GM10266 (cell line): ENCODE data around the gene HIRIP3.
"Not testable (repeated sequence)": the region's sequence is repeated elsewhere in the genome, so short reads cannot be mapped to it uniquely, and the experiment has no call there.

Source experiments
- DNase-seq: peaks from one replicate; pipeline ENCODE4 v3.0.0; 2012; ENCODE audit errors: extremely low spot score
- TF ChIP-seq, protein P1 (sequence below): IDR thresholded peaks from 2 replicates; pipeline ENCODE4 v1.5.1; 2012; ENCODE audit warnings: mild to moderate bottlenecking, low read depth; ENCODE audit not compliant: control insufficient read depth, insufficient read depth; ENCODE audit errors: missing control alignments

HIRIP3 gene, protein sequence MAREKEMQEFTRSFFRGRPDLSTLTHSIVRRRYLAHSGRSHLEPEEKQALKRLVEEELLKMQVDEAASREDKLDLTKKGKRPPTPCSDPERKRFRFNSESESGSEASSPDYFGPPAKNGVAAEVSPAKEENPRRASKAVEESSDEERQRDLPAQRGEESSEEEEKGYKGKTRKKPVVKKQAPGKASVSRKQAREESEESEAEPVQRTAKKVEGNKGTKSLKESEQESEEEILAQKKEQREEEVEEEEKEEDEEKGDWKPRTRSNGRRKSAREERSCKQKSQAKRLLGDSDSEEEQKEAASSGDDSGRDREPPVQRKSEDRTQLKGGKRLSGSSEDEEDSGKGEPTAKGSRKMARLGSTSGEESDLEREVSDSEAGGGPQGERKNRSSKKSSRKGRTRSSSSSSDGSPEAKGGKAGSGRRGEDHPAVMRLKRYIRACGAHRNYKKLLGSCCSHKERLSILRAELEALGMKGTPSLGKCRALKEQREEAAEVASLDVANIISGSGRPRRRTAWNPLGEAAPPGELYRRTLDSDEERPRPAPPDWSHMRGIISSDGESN

DNA sequence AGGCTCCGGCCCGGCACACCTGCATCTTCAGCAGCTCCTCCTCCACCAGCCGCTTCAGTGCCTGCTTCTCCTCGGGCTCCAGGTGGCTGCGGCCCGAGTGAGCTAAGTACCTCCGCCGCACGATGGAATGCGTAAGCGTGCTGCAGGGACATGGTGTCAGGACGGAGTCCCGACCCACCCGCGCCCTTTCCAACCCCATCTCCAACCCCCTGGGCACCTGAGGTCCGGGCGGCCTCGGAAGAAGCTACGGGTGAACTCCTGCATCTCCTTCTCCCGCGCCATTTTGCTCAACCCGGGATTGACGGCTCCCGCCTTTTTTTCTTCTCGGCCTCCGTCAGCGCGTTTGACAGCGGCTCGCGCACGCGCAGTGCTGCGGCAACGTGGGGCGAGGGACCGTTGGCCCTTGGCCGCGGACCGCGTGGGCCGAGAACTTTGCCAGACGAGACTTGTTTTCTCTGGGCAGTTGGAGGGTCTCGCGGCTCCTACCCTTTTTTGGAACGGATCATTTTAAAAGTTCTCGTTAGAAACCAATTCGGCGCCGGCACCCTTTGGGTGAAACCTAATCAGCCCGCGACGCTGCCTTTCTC lies at the start of gene HIRIP3:
HIRIP3 (minus strand) TSS at position 294 of the 587 bp plus-strand sequence; CDS start at position 282, 12 bp downstream.
- TF ChIP-seq, protein P1, sequence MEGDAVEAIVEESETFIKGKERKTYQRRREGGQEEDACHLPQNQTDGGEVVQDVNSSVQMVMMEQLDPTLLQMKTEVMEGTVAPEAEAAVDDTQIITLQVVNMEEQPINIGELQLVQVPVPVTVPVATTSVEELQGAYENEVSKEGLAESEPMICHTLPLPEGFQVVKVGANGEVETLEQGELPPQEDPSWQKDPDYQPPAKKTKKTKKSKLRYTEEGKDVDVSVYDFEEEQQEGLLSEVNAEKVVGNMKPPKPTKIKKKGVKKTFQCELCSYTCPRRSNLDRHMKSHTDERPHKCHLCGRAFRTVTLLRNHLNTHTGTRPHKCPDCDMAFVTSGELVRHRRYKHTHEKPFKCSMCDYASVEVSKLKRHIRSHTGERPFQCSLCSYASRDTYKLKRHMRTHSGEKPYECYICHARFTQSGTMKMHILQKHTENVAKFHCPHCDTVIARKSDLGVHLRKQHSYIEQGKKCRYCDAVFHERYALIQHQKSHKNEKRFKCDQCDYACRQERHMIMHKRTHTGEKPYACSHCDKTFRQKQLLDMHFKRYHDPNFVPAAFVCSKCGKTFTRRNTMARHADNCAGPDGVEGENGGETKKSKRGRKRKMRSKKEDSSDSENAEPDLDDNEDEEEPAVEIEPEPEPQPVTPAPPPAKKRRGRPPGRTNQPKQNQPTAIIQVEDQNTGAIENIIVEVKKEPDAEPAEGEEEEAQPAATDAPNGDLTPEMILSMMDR = no peak
- DNase-seq = peak; percentile 93

DNA sequence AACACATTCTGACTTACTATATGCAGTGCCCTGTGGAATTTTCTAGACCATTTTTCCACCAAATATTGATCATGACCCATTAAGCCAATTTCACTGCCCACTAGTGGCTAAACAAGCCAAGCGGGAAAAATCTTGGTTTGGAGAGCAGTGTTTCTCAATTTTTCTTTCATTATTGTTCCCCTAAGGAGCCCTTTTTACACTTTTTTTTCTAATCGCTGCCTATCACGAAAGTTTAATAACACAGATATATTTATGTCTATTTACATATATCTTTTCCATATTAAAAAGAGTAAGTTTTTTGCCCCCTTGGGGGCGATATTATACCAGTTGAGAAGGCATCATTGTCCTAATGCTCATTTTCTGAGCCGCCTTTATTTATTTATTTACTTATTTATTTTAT lies 46.4 kb upstream of the HIRIP3 start:
- TF ChIP-seq, protein P1 = no peak
- DNase-seq = no peak

DNA sequence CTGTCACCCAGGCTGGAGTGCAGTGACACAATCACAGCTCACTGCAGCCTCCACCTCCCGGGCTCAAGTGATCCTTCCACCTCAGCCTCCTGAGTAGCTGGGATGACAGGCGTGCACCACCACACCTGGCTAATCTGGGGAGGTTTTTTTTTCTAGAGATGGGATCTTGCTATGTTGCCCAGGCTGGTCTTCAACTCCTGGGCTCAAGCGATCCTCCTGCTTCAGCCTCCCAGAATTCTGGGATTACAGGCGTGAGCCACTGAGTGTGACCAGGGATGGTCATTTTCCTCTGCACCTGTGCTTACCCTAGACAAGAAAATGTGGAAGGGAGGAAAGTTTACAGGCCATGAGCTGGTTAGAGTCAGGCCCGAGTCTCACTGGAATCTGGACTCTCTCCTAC lies 45.3 kb upstream of the HIRIP3 start:
- DNase-seq = not testable (repeated sequence)

DNA sequence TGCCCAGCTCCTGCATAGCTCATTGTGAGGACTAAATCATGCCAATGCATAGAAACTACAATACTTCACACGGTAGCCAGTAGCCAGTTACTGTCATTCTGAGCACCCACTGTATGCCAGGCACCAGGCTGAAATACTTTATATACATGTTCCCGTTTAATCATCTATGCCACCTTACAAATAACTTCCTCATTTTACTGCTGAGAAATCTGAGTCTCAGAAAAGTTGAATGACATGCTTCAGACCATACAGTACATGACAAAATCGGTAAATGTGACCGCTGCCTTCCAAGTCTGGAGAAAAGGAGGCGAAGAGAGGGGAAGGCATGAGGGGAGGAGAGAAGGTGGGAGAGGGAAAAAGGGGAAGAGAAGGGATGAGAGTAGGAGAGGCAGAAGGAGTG lies 44.8 kb upstream of the HIRIP3 start:
- TF ChIP-seq, protein P1 = no peak
- no peak for DNase-seq

DNA sequence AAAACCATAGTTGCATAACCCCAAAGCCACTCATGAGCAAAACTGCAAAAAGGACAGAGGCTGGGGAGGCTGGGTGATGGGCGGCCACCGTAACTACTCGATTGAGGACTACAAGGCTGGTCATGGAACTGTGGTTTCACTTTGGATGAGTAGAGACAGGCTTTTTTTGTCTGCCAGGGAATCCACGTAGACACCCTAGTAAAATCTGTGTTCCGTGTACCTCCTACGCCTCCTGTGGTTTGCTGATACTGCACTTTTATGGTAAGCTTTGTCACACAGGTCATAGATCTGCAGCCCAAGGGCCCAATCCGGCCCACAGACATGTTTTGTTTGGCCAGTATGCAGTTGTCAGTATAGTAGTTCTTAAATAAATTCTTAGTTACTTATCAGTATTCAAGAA lies 37.9 kb upstream of the HIRIP3 start:
- DNase-seq = no peak
- TF ChIP-seq, protein P1 = no peak

DNA sequence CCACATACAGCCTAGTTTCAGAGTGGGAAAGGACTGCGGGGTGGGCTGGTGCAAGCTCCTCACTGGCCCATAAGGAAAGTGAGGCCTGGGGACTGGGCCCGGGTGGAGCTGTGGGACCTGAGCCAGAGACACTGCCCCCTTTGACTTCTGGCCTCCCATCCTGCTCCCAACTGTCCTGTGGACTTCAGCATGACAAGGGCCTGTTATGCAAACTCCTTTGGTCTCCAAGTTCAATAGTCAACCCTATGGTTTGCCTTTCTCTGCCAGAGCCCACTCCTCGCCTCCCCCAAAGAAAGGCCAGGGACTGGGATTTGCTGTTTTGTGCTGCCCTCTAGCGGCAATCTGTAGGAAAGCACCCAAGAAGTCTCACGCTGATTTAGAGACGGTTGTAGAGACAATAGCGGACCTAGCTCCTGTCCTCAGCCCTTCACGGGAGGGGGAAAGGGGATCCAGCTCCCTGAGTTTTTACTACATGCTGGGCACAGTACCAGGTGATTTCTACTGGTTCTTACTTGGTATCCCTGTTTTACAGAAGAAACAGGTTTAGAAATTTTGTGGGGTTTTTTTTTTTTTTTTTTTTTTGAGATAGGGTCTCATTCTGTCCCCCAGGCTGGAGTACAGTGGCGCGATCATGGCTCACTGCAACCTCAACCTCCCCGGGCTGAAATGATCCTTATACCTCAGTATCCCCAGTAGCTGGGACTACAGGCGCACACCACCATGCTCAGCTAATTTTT lies 36.8 kb upstream of the HIRIP3 start:
- TF ChIP-seq, protein P1 = peak; percentile 92
- peak; percentile 84 for DNase-seq

DNA sequence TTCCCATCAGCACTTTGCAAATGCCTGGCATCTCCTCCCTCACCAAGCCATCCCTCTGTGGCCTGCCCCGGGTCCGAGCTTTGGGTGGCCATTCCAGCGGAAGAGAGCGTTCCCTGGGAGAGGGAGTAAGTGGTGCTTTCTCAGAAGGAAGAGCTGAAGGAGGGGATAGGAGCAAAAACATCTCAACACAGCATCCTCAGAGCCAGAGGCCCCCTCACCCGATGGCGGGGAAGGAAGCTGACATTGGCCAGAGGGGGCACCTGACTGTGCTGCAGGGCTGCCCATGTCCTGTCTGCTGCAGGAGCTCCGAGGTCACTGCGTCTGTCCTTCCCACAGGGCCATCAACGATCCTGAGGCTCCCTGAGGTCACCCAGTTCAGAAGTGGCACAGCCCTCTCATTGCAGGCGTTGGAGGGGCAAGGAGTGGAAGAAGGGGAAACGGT lies 36.1 kb upstream of the HIRIP3 start:
- TF ChIP-seq, protein P1 = no peak
- DNase-seq = no peak
